Prostate gland (tissue), 2 donors: ENCODE results near the gene PIP5K1A. TPM values are rescaled to one million over a fixed set of nuclear protein-coding genes. Genes with fewer than 3 reads are reported as not detected.

Experiments used
- DNase-seq: peaks from one replicate; pipeline ENCODE4 v3.0.0-alpha.2; 2019; ENCODE audit warnings: low spot score
- H3K27ac ChIP-seq, 2 donors: fragments of 200-600 bp; sonication (generic); 2 replicates each; pipeline ENCODE4 v1.5.1; 2017 to 2019
- H3K27me3 ChIP-seq: fragments of 200-600 bp; sonication (generic); replicated peaks from 2 replicates; pipeline ENCODE4 v1.5.1; 2019; ENCODE audit not compliant: insufficient read depth
- H3K36me3 ChIP-seq, 2 donors: fragments of 200-600 bp; sonication (generic); 1 replicate in 1 of 2; 2 replicates in 1 of 2; pipeline versions ENCODE4 v1.5.1 to v1.8.1; 2017 to 2019
- H3K4me1 ChIP-seq: fragments of 200-600 bp; sonication (generic); replicated peaks from 2 replicates; pipeline ENCODE4 v1.5.1; 2019
- H3K4me3 ChIP-seq, 2 donors: fragments of 200-600 bp; sonication (generic); 2 replicates each; pipeline ENCODE4 v1.5.1; 2017 to 2019
- H3K9me3 ChIP-seq: fragments of 200-600 bp; sonication (generic); 2 replicates; pipeline ENCODE4 v1.5.1; 2017
- CTCF ChIP-seq, 4 experiments: fragments of 200-600 bp in 2 of 4; fragments of 450-650 bp in 2 of 4; sonication (generic) in 2 of 4; IDR thresholded peaks; 1 replicate in 3 of 4; 2 replicates in 1 of 4; pipeline ENCODE4 v1.5.1; 2016 to 2019; ENCODE audit warnings: antibody characterized with exemption in 4 of 4, mild to moderate bottlenecking in 2 of 4, moderate library complexity in 2 of 4
- POLR2A ChIP-seq: fragments of 450-650 bp; IDR thresholded peaks from one replicate; pipeline ENCODE4 v1.6.1; 2016; ENCODE audit warnings: antibody characterized with exemption, mild to moderate bottlenecking
- POLR2AphosphoS5 ChIP-seq: sonication (generic); formaldehyde crosslinking; IDR thresholded peaks from one replicate; pipeline ENCODE4 v1.6.1; 2017; ENCODE audit warnings: antibody characterized with exemption
- WGBS: methylation state at CpG from one replicate; pipeline ENCODE4 v1.1.5; 2018; 5-methylcytosine and 5-hydroxymethylcytosine counted together
- intact Hi-C: fragments of 100-400 bp; cut with DNase I; formaldehyde crosslinking; loops from one replicate; pipeline ENCODE4 v1.14.2; 2022
- total RNA-seq, 2 donors: library from RNA; depleted of rRNA; stranded (reverse); fragments of >200 nt; gene quantifications; one replicate each; pipeline ENCODE4 v1.1.0, GENCODE V29; 2016

PIP5K1A gene
- total RNA-seq, 2 donors from 2014 or later, result 40.2 to 96.7 TPM

- no peak overlapping the region for H3K27ac ChIP-seq
- peaks cover 0 to 7% of the 10 kb centered on the region in 2 donors for H3K36me3 ChIP-seq
- no peaks in the 10 kb centered on the region for H3K4me1 ChIP-seq
Observed at GRCh38 chr1:151210830-151211229, 12.5 kb downstream of the PIP5K1A start.

DNA sequence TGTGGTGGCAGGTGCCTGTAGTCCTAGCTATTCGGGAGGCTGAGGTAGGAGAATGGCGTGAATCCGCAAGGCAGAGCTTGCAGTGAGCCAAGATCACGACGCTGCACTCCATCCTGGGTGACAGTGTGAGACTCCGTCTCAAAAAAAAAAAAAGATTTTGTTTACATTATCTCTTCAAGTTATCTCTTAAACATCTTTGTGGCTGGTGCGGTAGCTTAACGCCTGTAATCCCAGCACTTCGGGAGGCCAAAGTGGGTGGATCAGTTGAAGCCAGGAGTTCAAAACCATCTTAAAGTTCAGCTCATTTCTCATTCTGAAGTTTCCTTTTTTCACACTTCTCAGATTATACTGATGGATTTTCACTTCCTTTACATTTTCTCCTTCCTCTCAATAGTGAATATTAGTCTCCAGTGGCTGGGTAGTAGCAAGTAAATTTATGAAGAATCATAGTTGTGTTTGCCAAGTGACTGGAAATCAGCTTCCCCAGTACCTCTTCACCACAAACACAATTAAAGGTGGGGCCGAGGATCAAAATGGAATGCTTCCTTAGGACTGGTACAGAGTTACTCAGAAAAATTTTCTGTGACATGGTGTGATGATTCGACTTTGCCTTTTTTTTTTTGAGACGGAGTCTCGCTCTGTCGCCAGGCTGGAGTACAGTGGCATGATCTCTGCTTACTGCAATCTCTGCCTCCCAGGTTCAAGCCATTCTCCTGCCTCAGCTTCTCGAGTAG is 13.8 kb downstream of the PIP5K1A start:
- H3K36me3 ChIP-seq, result no peaks in the 10 kb centered on the region
- no peak overlapping the region for H3K27ac ChIP-seq
- H3K27me3 ChIP-seq, result no peaks in the 10 kb centered on the region
- TF ChIP-seq POLR2A (no peak), CTCF (IDR thresholded peaks at IDR 0.05) (no peak), POLR2AphosphoS5 (no peak)
- no peaks in the 10 kb centered on the region for H3K4me1 ChIP-seq
- 62% methylated on average over 15 of the region's 15 CpGs for WGBS
- H3K9me3 ChIP-seq, result no peaks in the 10 kb centered on the region
- intact Hi-C loops, result no loop called here
- DNase-seq, result no peak
- H3K4me3 ChIP-seq, result no peak overlapping the region

More at GRCh38 chr1:151210830-151211229, 12.5 kb downstream of the PIP5K1A start:
- H3K4me3 ChIP-seq, result no peak overlapping the region
- no peak for DNase-seq
- TF ChIP-seq CTCF (IDR thresholded peaks at IDR 0.05), result no peak
- TF ChIP-seq POLR2AphosphoS5, result no peak
- no peak for TF ChIP-seq POLR2A
- H3K9me3 ChIP-seq, result no peaks in the 10 kb centered on the region
- intact Hi-C loops, result no loop called here
- no peaks in the 10 kb centered on the region for H3K27me3 ChIP-seq
- WGBS, result 44% methylated on average over 1 of the region's 1 CpG

DNA sequence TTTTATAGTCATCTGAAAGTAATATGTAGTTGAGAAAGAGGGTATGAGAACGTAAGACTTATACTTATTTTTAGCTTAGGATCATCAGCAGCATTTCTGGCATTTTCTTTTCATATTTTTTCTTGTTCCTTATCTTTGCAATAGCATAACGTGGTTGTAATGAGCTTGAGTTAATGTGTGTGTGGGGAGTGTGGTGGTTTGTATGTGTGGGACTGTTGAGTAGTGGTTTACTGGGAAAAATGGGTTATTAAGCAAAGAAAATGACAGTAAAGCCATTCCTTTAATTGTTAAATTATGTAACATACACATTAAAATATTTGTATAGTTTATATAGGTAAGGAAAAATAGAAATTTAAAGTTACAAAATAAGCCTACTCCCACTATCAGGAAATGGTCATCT is 15.2 kb downstream of the PIP5K1A start:
- 27% methylated on average over 2 of the region's 2 CpGs for WGBS
- H3K27ac ChIP-seq, result no peak overlapping the region

GRCh38 chr1:151221616-151222015 is 23.3 kb downstream of the PIP5K1A start:
- Histone ChIP-seq H3K4me1 (no peaks in the 10 kb centered on the region), H3K36me3 (no peaks in the 10 kb centered on the region), H3K9me3 (no peaks in the 10 kb centered on the region), H3K27ac (no peak overlapping the region), H3K27me3 (no peaks in the 10 kb centered on the region), H3K4me3 (no peak overlapping the region)
- 97% methylated on average over 1 of the region's 1 CpG for WGBS
- no peak for DNase-seq
- intact Hi-C loops, result no loop called here
- TF ChIP-seq POLR2AphosphoS5 (no peak), CTCF (IDR thresholded peaks at IDR 0.05) (no peak), POLR2A (no peak)

More for the DNA sequence above, 15.2 kb downstream of the PIP5K1A start:
- intact Hi-C loops, result no loop called here
- DNase-seq, result no peak
- Histone ChIP-seq H3K4me3 (no peak overlapping the region), H3K9me3 (no peaks in the 10 kb centered on the region), H3K27me3 (no peaks in the 10 kb centered on the region), H3K36me3 (no peaks in the 10 kb centered on the region), H3K4me1 (no peaks in the 10 kb centered on the region)
- TF ChIP-seq CTCF (IDR thresholded peaks at IDR 0.05) (no peak), POLR2A (no peak), POLR2AphosphoS5 (no peak)

GRCh38 chr1:151222130-151222529 is 23.8 kb downstream of the PIP5K1A start:
- TF ChIP-seq POLR2A (no peak), POLR2AphosphoS5 (no peak), CTCF (IDR thresholded peaks at IDR 0.05) (no peak)

More at GRCh38 chr1:151222130-151222529, 23.8 kb downstream of the PIP5K1A start:
- intact Hi-C loops, result no loop called here
- Histone ChIP-seq H3K36me3 (no peaks in the 10 kb centered on the region), H3K9me3 (no peaks in the 10 kb centered on the region), H3K27ac (no peak overlapping the region), H3K4me1 (no peaks in the 10 kb centered on the region), H3K4me3 (no peak overlapping the region), H3K27me3 (no peaks in the 10 kb centered on the region)
- WGBS, result 83% methylated on average over 4 of the region's 4 CpGs
- DNase-seq, result no peak
